Measurements from ENCODE around the gene BCAS4. TPM values are rescaled to one million over a fixed set of nuclear protein-coding genes. Genes with fewer than 3 reads are reported as not detected.

The BCAS4 gene
- total RNA-seq, 2 donors from 2014 or later = 2.1 to 2.7 TPM

DNA sequence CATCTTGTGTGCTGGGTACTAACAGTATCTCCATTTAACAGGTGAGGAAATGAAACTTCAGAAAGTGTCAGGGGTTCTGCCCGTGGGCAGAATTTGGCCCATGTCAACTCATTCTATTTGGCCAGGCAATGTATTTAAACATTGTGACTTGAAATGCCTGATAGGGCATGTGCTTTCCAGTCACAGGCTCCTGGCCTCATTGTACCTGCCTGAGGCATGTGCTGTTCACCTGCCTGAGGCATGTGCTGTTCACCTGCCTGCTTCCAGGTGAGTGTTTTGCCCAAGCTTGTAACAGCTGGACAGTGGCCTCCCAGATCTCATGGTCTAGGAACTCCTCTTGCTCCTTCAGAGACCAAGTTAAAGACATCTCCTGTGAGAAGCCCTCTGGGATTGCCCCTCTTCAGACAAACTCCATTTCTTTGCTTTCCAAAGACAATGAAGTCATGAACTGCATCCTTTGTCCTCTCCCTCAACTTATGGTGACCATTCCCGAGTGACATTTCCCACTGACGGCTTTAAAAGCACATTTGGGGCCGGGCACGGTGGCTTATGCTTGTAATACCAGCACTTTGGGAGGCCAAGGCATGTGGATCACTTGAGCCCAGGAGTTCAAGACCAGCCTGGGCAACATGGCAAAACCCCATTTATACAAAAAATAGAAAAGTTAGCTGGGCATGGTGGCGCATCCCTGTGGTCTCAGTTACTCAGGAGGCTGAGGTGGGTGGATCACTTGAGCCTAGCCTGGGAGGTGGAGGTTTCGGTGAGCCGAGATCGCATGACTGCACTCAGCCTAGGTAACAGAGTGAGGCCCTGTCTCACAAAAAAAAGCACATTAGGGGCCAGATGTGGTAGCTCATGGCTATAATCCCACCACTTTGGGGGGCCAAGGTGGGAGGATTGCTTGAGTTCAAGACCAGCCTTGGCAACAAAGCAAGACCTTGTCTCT is 48.7 kb downstream of the BCAS4 start:
- no peak for DNase-seq (ENCODE audit: low spot score)
- intact Hi-C loops (cut with DNase I) = no loop called here

DNA sequence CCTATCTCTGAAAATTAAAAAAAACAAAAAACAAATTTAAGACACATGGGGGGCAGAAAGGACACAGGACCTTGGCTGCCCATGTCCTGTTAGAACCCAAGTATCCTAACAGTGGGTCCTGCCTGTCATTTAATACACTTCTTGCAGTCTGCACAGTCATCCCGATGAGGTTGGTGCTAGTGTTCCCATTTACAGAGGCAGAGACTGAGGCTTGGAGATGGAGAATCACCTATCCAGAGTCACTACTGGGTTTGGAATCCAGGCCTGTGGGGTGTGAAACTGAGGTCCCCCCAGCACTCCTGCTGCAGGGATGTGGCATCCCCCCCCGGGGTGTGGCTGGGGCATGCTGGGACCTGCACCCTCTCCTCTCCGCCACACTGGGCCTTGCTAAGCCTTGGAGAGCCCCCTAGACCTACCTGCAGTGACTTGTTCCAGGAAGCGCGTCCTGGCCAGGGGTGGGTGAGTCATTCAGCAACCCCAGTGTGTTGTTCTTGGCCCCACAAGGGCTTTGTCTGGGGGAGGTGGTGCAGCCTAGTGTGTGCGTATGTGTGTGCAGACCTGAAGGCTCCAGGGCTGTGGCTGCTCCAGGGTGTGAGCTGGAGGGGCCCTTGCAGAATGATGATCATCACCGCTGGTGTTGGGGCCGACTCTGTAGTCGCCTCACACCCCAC is 49.7 kb downstream of the BCAS4 start:
- DNase-seq (ENCODE audit: low spot score) = no peak
- intact Hi-C loops (cut with DNase I) = no loop called here

DNA sequence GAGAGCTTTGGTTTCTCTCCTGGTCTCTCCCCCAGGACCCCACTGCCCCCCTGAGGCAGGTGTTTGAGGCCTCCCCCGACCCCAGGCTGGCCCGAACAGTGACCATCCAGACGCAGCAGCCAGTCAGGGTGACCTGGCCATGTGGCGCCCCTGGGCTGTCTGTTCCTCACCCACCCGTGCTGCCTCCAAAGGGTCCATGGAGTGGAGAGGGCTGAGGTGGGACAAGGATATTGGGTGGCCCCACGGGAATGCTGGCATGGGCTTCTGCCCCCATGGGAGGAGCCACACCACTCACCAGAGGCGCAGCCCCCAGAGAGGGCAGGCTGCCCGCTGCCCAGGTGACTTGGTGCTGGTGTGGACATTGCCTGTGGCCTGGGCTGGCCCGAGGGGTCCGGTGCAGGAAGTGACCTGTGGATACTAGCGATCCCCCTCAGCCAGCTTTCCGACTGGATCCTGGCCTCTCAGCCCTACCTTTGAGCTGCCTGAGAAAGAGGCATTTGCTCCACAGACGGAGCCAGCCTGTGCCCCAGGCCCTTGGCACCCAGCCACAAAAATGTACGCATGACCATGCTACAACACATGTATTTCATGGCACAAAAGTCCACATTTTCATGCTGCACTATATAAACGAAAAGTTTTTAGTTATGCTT is 50.8 kb downstream of the BCAS4 start:
- intact Hi-C loops (cut with DNase I) = no loop called here
- DNase-seq (ENCODE audit: low spot score) = no peak

DNA sequence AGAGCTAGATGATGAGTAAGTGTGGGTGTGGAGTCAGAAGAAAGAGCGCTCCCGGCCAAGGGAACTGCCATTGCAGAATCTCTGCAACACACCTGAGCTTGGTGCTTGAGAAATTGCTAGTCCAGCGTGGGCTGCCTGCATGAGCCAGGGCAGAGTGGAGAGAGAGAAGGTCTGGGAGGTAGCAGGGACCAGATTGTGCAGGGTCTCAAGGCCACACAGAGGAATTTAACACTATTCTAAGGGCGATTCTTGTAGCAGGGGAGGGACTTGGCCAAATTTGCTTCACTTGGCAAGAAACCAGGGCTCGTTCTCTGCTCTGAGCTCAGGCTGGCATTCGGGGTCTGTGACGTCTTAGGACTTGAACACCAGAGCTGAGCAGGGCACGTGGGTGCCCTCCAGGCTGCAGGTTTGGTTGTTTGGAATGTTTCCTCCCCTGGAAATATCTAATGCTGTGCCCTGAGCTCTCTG is 53.5 kb downstream of the BCAS4 start:
- DNase-seq (ENCODE audit: low spot score) = no peak

DNA sequence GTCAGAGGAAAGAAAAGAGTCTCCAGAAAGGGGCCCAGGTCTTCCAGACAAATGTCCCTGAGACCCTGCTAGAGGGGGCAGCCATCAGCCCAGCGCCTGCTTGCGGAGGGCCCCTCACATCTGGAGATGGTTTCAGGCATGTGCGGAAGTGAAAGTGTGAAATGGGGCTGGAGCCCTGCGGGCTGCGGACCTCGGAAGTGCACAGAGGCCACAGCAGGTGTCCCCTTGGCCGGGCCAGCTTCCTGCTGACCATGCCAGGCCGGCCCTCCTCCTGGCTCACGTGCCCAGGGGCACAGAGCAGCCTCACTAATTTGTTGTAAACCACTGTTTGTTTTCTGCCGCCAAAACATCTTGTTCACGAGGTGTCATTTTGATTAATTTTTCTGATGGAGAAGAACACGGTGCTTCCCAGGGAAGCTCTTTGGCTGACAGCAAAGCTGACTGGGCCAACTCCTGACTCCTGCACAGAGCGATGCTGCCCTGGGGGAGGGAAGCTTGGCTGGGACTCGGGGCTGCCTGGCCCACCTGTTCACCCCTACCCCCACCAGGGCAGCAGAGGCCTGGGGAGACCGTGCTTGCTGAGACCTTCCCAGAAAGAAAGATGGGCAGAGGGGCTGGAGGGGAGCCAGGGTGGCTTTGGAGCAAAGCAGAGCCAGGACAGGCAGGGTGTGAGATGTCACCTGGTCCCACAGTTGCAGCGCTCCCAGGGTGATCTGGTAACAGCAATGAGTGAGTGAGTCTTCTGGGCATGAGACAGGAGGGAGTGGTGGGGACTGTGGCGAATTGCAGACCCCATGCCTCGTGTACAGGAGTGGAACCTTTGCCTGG is 54.2 kb downstream of the BCAS4 start:
- DNase-seq (ENCODE audit: low spot score) = no peak

More for the DNA sequence above, 53.5 kb downstream of the BCAS4 start:
- intact Hi-C loops (cut with DNase I) = no loop called here

DNA sequence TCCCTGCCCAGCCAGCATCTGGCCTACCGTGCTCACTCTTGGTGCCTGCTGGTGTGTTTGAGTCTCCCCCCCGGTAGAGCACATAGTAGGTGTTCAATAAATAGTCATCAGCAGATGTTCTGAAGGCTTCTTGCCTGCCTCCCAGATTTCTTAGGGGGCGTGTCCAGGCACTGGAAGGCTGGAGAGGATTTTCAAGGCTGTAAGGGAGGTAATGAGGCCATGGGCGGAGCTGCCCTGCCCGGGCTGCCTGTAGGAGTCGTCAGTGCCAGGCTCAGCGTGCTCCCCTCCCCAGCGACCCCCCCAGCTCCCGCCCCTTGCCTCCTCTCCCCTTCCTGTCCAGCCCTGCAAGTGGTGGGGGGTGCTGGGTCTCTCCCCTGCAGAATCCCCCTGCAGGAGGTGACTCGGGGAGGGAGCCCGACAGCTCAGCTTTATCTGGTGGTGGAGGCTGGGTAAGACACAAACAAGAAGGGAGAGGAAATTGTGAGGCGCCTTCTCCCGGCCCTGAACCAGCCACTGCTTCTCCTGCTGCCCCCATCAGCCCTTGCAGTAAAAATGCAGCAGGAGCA is 55.9 kb downstream of the BCAS4 start:
- intact Hi-C loops (cut with DNase I) = no loop called here
- no peak for DNase-seq (ENCODE audit: low spot score)

More for the DNA sequence above, 54.2 kb downstream of the BCAS4 start:
- intact Hi-C loops (cut with DNase I) = no loop called here

DNA sequence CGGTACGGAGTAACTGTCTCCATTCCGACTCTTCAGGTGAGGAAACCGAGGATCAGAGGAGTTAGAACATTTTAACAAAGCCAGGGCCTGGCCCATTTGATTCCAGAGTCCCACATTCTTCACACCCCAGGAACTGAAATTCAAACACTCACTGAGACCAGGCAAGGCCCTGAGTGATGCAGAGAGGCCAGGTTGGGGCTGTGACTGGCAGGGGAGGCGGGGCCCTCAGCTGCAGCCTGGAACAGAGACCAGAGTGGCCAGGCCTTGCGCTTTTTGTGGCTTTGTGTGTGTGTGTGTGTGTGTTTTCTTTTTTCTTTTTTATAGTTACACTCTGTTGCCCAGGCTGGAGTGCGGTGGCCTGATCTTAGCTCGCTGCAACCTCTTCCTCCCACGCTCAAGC is 57.2 kb downstream of the BCAS4 start:
- no peak for DNase-seq (ENCODE audit: low spot score)
- intact Hi-C loops (cut with DNase I) = no loop called here

DNA sequence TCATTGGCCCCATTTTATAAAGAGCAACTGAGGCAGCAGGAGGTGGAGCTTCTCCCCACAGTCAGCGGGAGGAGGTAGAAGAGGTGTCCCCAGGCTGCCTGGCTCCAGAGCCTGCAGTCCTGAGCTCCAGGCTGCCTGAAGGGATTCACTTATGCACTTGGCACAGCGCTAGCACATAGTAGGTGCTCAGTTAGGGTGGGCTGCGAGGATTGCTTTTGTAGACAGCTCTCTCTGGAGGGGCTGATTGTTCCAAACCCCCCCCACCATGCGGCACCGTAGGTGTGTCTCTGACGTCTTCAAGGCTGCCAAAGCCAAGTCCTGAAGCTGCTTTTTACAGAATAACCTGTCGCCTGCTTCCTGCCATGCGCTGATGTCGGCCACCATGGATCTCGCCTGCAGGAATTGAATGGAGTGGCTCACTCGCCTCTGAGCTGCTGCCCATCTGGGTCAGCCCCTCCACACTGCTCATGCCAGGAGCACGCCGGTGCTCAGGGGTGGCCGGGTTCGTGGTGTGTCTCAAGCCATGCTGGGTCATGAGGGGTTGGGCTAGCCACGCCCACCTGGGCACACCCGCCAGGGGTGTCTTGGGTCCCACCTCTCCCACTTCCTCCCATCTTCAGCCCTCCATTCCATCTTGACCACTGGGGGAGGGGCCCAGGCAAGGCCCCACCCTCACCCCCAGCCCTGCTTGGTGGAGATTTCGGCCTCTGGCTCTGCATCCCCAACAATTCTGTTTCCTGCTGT is 59.8 kb downstream of the BCAS4 start:
- intact Hi-C loops (cut with DNase I) = no loop called here
- DNase-seq (ENCODE audit: low spot score) = no peak

DNA sequence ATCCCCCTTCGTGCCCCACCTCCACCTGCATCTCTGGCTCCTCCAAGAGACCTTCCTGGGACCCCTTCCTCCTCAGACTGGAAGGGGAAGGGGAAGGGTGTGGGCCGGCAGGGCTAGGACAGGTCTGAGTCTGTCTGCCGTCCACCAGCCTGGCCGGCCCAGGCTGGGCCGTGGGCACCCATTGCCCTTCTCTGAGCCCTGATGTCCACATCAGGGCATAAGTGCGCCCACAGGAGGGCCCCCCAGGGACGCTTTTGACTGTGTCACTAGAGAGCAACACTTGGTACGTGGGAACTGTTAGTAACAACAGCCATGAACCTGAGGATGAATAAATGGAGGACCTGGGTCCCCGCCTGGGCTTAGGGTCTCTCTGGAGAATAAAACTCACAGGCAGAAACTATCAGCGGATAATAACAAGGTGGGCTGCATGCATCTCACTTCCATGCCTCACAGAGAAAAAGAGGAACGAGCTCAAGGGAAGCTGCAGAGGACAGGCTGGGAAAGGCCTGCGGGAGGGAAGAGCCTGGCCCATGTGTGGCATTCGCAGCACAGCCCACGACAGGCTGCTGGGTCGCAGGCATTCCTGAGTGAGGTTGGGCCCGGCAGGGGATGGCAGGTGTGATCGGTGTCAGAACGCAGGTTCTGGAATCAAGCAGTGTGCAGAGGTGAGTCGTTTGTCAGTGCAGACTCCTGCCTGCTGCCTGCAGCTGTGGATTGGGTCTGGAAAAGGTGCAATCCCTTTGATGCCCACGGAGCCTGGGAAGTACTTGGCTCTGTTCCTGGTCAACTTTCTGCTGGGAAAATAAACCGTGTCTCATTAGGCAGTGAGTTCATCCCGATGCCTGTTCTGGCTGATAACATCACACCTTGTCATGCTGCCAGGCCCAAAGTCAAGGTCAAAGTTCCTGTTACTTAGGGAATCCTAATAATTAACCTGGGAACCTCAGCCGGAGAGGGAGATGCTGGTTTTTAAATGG is 60.9 kb downstream of the BCAS4 start:
- DNase-seq (ENCODE audit: low spot score) = no peak

DNA sequence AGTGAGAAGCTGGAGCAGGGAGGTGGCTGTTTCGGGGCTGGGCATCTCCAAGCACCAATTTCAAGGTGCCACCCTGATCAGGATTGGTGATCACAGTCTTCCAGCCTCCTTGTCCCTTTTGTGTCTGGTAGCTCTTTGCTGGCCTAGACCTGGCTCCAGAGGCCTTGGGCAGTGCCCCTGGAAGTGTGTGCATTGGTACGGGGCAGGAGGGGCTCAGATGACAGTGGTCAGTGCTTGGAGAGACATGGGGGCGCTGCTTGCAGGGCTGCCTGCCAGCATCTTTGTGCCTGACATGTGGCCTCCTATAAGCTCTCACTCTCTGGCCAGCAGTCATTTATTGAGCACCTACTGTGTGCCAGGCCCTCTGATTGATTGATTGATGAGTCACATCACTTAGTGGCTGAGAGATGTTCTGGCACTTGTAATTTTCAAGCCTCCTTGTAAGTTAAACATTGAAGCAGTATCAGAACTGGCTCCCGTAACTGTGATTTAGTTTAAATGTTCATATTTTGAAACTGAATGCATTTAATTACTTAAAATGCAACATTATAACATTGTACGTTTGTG is 61.7 kb downstream of the BCAS4 start:
- intact Hi-C loops (cut with DNase I) = no loop called here
- DNase-seq (ENCODE audit: low spot score) = no peak

More for the DNA sequence above, 60.9 kb downstream of the BCAS4 start:
- intact Hi-C loops (cut with DNase I) = no loop called here

DNA sequence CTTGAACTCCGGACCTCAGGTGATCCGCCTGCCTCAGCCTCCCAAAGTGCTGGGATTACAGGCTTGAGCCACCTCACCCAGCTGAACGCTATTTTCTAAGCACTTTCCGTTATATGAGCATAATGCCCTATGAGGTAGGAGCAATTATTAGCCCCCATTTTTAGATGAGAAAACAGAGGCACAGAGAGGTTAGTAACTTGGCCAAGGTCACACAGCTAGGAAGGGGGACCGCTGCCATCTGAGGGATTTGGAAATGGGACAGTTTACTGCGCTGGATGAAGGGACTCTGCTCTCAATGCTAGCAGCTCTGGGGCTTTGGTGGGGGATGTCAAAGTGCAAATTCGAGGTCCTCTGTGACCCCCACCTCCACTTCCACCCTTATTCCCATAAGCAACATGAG is 62.5 kb downstream of the BCAS4 start:
- intact Hi-C loops (cut with DNase I) = no loop called here
- no peak for DNase-seq (ENCODE audit: low spot score)

DNA sequence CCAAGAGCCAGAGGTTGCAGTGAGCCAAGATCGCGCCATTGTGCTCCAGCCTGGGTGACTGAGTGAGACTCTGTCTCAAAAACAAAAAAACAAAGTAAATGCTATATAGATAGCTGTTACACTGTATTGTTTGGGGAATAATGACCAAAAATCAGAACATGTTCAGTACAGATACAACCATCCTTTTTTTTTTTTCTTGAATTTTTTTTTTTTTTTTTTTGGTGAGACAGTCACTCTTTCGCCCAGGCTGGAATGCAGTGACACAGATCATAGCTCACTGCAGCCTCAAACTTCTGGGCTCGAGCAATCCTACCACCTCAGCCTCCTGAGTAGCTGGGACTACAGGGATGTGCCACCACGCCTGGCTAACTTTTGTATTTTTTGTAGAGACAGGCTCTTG is 63.7 kb downstream of the BCAS4 start:
- DNase-seq (ENCODE audit: low spot score) = no peak
- intact Hi-C loops (cut with DNase I) = no loop called here

DNA sequence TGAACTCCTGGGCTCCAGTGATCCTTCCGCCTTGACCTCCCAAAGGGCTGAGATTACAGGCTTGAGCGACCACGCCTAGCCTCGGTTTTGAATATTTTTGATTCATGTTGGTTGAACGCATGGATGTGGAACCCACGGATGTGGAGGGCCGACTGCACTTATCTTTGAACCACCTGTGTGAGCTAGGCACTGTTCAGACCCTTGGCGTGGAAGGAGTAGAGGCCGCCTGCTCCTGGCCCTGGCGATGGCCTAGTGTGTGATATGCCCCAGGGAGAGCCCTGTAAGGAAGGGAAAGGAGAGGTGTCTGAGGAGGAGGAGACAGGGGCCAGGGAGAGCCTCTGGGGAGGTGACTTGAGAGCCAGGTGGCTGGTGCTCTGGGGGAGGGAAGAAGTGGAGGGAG is 64.3 kb downstream of the BCAS4 start:
- intact Hi-C loops (cut with DNase I) = no loop called here
- DNase-seq (ENCODE audit: low spot score) = no peak

DNA sequence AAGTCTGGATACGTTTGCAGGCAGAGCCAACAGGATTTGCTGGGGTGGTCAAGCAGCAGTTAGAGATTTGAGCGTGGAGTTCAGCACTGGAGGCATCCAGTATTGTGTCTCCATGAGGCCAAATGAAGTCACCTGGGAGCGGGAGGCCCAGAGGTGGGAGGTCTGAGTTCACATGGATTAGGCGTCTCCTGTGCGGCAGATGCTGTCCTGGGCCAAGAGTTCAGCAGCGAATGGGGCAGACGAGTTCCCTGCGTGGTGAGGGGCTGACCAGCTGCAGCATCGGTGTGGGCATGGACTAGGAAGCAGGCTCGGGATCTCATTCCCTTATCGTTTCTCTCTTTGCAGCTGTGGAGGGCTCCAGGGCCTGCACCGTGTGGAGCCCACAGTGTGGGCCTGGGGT is 66.2 kb downstream of the BCAS4 start:
- intact Hi-C loops (cut with DNase I) = no loop called here
- DNase-seq (ENCODE audit: low spot score) = no peak

DNA sequence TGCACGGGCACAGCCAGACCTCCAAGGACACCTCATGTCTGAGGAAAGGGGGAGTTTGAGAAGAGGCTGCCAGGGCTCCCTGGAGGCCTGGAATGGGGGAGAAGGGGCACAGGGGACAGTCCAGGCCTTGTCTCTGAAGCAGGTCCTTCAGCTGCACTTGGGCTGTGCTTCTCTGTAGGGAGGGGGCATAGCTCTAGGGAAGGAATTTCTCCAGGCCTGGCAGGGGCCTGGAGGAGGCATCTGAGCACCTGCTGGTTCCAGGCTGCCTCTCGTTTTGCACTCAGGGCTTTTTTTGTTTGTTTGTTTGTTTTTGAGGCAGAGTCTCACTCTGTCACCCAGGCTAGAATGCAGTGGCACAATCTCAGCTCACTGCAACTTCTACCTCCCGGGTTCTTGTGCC is 67.7 kb downstream of the BCAS4 start:
- no peak for DNase-seq (ENCODE audit: low spot score)
- intact Hi-C loops (cut with DNase I) = no loop called here

DNA sequence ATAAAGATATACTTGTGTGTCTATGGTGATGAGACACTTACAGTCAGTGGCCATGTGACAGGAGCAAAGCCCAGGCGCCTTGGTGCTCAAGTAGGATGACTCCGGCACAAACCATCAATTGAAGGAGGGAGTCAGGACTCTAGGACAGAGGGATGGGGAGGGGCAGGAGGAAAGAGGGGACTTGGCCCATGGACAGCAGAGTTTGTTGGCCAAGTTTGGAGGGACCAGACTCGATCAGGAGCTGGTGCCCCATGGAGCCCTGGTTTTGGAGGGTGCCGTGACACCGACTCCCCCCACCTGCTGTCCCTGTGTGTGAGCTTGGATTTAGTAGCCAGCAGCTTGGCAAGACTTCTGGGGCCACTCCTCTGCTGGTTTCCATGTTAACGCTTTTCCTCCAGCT is 70.3 kb downstream of the BCAS4 start:
- intact Hi-C loops (cut with DNase I) = no loop called here
- DNase-seq (ENCODE audit: low spot score) = no peak

DNA sequence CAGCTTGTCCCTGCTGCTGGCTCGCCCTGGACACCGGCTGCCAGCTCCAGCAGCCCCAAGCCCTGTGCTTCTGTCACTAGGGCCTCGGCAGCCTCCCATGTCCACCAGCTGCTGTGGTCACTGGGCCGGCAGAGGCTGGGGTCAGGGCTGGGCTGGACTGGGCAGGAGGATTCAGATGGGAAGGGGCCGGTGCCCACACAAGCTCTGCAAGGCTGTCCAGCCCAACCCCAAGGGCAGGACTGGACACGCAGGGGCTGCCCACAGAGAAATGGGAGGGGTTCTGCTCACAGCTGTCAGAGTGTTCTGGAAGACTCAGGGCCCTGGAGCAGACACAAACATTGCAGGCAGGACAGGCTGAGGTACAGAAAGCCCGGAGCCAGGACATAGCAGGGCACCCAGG is 70.7 kb downstream of the BCAS4 start:
- no peak for DNase-seq (ENCODE audit: low spot score)
- intact Hi-C loops (cut with DNase I) = no loop called here
